IgD-negative memory B cell (primary cell): ENCODE data around the gene RWDD2A. TPM values are rescaled to one million over a fixed set of nuclear protein-coding genes. Genes with fewer than 3 reads are reported as not detected.

Experiments used
- H3K27ac Mint-ChIP-seq, 3 donors: one replicate each; pipeline ENCODE4 v1.8.0; 2020 to 2022; ENCODE audit warnings: mild to moderate bottlenecking in 3 of 3, mixed read lengths in 3 of 3, moderate library complexity in 1 of 3
- H3K27me3 Mint-ChIP-seq: one replicate; pipeline ENCODE4 v1.8.0; 2021; ENCODE audit warnings: mixed read lengths
- H3K36me3 Mint-ChIP-seq: one replicate; pipeline ENCODE4 v1.8.0; 2020; ENCODE audit warnings: mild to moderate bottlenecking, mixed read lengths
- H3K4me1 Mint-ChIP-seq, 3 donors: one replicate each; pipeline ENCODE4 v1.8.0; 2020 to 2022; ENCODE audit warnings: mixed read lengths in 3 of 3, mild to moderate bottlenecking in 1 of 3
- H3K4me3 Mint-ChIP-seq, 4 donors: one replicate each; pipeline ENCODE4 v1.8.0; 2020 to 2022; ENCODE audit warnings: mild to moderate bottlenecking in 4 of 4, mixed read lengths in 4 of 4, moderate library complexity in 3 of 4
- H3K9me3 Mint-ChIP-seq, 3 donors: one replicate each; pipeline ENCODE4 v1.8.0; 2020 to 2021; ENCODE audit warnings: mixed read lengths in 3 of 3, mild to moderate bottlenecking in 1 of 3
- polyA plus RNA-seq: library from polyadenylated mRNA; unstranded; fragments of 300-500 nt; fragmentation: Illumina TruSeq; gene quantifications from one replicate; pipeline ENCODE4 v1.2.3, GENCODE V29; 2021

The RWDD2A gene
- polyA plus RNA-seq, 1 donor from 2014 or later: 1.8 TPM

DNA sequence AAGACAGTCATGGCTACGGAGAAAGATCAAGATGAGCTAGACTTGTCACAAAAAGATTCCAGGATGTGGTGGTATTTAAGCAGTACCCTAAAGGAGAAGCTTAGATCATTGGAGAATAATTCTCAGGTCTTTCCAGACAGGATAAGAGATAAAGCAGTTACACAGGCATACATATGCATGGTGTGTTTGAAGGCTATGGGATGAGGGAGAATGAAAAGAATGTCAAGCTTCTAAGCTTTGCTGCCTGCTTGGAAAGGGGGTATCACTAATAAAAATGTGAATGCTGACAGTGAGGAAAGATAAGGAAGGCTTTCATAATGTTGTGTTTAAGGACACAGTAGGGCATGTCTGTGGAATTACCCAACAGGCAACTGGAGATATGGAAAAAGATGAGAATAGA, 28.1 kb downstream of the RWDD2A start:
- H3K4me3 Mint-ChIP-seq: no peak overlapping the region
- H3K9me3 Mint-ChIP-seq: no peaks in the 10 kb centered on the region
- no peaks in the 10 kb centered on the region for H3K36me3 Mint-ChIP-seq
- H3K27ac Mint-ChIP-seq: no peak overlapping the region
- H3K4me1 Mint-ChIP-seq: no peaks in the 10 kb centered on the region
- peaks cover 3% of the 10 kb centered on the region for H3K27me3 Mint-ChIP-seq

DNA sequence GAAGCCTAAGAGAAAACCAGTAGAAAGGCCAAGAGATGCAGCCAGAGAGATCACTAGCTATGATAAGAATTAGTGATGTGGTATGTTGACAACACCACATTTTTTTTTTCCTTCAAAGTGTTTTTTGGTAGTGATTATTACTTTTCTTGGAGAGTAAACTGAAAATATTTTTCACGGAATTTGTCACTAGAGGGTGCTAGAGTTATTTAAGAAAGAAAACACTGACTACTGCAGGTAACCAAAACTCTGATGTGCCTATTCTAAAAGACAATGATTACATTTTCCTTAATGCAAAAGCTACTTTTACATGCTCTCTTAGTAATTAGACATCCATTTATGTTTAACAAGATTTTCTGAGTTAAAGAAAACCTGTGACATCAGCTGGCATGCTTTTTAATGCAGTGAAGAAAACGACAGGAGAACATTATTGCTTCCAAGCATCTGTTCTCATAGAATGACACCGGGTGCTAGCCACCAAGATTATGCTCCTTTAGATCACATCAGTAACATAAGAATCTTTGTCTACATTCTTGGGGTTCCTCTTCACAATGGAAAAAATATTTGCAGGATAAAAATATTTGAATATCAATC, 28.8 kb downstream of the RWDD2A start:
- Mint-ChIP-seq H3K9me3 (no peaks in the 10 kb centered on the region), H3K4me1 (no peaks in the 10 kb centered on the region), H3K36me3 (no peaks in the 10 kb centered on the region), H3K27ac (no peak overlapping the region), H3K4me3 (no peak overlapping the region), H3K27me3 (peaks cover 3% of the 10 kb centered on the region)

GRCh38 chr6:83226517-83226916, 33.4 kb downstream of the RWDD2A start:
- Mint-ChIP-seq H3K4me3 (no peak overlapping the region), H3K9me3 (no peaks in the 10 kb centered on the region), H3K27me3 (peaks cover 5% of the 10 kb centered on the region), H3K27ac (no peak overlapping the region), H3K36me3 (no peaks in the 10 kb centered on the region), H3K4me1 (no peaks in the 10 kb centered on the region)

DNA sequence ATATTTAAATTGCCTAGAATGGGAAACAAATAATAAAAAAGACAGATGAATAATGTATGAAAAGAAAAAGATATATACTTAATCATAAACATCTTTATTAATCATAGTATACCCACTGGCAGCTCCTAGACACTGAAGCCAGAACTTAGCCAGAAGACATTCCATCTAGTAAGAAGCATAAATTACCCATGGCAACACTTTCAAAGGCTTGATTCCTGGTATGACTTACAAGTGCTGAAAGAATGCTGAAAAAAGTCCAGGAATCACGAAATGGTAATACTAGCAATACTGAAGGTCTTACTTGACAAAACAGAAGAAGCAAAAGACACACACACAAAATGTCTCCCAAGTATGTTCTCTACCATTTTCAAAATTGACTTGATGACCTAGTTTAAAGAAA, 38.0 kb downstream of the RWDD2A start:
- no peak overlapping the region for H3K4me3 Mint-ChIP-seq

GRCh38 chr6:83247471-83247870, 54.3 kb downstream of the RWDD2A start:
- Mint-ChIP-seq H3K27me3 (peaks cover 2% of the 10 kb centered on the region), H3K36me3 (no peaks in the 10 kb centered on the region), H3K9me3 (peaks cover 0 to 1% (median 1%) of the 10 kb centered on the region in 3 donors), H3K27ac (no peak overlapping the region), H3K4me3 (no peak overlapping the region), H3K4me1 (no peaks in the 10 kb centered on the region)

More for the DNA sequence above, 38.0 kb downstream of the RWDD2A start:
- Mint-ChIP-seq H3K4me1 (no peaks in the 10 kb centered on the region), H3K27ac (no peak overlapping the region), H3K36me3 (no peaks in the 10 kb centered on the region), H3K9me3 (no peaks in the 10 kb centered on the region), H3K27me3 (peaks cover 2% of the 10 kb centered on the region)

Other genes with a start within 250 kb of the RWDD2A start
- gene UBE3D, start 127.5 kb upstream of the RWDD2A start, polyA plus RNA-seq: 6.2 TPM
- gene DOP1A, start 125.7 kb upstream of the RWDD2A start, polyA plus RNA-seq: 4.9 TPM
- gene PGM3, start 92 bp upstream of the RWDD2A start, polyA plus RNA-seq: 11.6 TPM
- not detected for gene ME1, start 237.7 kb downstream of the RWDD2A start, polyA plus RNA-seq